GM12873 (cell line): ENCODE data around the gene CNTN5.

ENCODE experiments used
- CTCF ChIP-seq: IDR thresholded peaks from 2 replicates; pipeline ENCODE4 v1.5.1; 2012; ENCODE audit warnings: low read depth, mild to moderate bottlenecking, moderate library complexity, low read length, control low read depth; ENCODE audit not compliant: insufficient read depth; ENCODE audit errors: missing control alignments

CNTN5 gene

GRCh38 chr11:99584830-99585229, 564.1 kb downstream of the CNTN5 start:
- no peak for TF ChIP-seq CTCF

- no peak for TF ChIP-seq CTCF
Observed at GRCh38 chr11:99585606-99586005, 564.9 kb downstream of the CNTN5 start.

- TF ChIP-seq CTCF, result no peak
Observed at GRCh38 chr11:99589771-99590170, 569.0 kb downstream of the CNTN5 start.

GRCh38 chr11:99592266-99592665, 571.5 kb downstream of the CNTN5 start:
- no peak for TF ChIP-seq CTCF

- TF ChIP-seq CTCF, result no peak
Observed at GRCh38 chr11:99593197-99593596, 572.4 kb downstream of the CNTN5 start.

GRCh38 chr11:99601179-99601578, 580.4 kb downstream of the CNTN5 start:
- no peak for TF ChIP-seq CTCF

GRCh38 chr11:99614352-99614751, 593.6 kb downstream of the CNTN5 start:
- no peak for TF ChIP-seq CTCF
